Neural cell (in vitro differentiated cells): ENCODE measurements around the gene DSEL.

ENCODE experiments used
- EZH2 ChIP-seq: fragments of 200-600, 300-800 bp; shearing (Covaris generic), sonication (generic); IDR thresholded peaks from 2 replicates; pipeline ENCODE4 v1.6.1; 2014; ENCODE audit warnings: antibody characterized with exemption, low read length, borderline replicate concordance, mild to moderate bottlenecking; ENCODE audit not compliant: insufficient read depth, poor library complexity, severe bottlenecking
- POLR2AphosphoS5 ChIP-seq: IDR thresholded peaks from 2 replicates; pipeline ENCODE4 v1.6.1; 2012
- TAF1 ChIP-seq: IDR thresholded peaks from 2 replicates; pipeline ENCODE4 v1.6.1; 2012; ENCODE audit warnings: low read depth
- TF ChIP-seq, protein P1 (sequence below): fragments of 450-650 bp; IDR thresholded peaks from 2 replicates; pipeline ENCODE4 v1.5.1; 2014; ENCODE audit warnings: antibody characterized with exemption, mild to moderate bottlenecking, moderate library complexity; ENCODE audit not compliant: poor library complexity, severe bottlenecking

DNA sequence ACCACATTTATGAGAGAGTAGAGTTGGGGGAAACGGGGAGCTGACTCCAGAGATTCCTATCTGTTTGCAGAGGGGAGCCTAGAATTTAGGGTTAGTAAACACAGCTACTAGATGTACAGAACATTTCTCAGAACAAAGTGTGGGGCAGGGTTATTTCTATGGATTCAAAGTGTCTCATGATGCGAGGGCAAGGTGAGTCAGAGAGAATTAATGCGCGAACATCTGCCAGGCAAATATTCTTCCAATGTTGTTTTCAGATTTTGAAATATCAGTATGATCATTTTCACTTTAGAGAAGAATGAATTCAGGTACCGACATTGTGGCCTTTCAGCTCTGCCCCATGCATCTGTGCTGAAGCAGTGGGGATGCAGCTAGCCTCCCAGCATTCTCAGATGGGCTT is 2.0 kb upstream of the DSEL start:
- TF ChIP-seq TAF1 (no peak), EZH2 (no peak), POLR2AphosphoS5 (no peak)
- TF ChIP-seq, protein P1, sequence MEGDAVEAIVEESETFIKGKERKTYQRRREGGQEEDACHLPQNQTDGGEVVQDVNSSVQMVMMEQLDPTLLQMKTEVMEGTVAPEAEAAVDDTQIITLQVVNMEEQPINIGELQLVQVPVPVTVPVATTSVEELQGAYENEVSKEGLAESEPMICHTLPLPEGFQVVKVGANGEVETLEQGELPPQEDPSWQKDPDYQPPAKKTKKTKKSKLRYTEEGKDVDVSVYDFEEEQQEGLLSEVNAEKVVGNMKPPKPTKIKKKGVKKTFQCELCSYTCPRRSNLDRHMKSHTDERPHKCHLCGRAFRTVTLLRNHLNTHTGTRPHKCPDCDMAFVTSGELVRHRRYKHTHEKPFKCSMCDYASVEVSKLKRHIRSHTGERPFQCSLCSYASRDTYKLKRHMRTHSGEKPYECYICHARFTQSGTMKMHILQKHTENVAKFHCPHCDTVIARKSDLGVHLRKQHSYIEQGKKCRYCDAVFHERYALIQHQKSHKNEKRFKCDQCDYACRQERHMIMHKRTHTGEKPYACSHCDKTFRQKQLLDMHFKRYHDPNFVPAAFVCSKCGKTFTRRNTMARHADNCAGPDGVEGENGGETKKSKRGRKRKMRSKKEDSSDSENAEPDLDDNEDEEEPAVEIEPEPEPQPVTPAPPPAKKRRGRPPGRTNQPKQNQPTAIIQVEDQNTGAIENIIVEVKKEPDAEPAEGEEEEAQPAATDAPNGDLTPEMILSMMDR: no peak
